Pancreas (tissue), 10 donors: ENCODE results near the gene DDX21. TPM values are rescaled to one million over a fixed set of nuclear protein-coding genes. Genes with fewer than 3 reads are reported as not detected.
A peak's percentile ranks its signal among the peaks of the same experiment; 100 is the strongest.

Source experiments
- ATAC-seq, 4 donors: fragments of 200-7000 bp; cut with Tn5 transposase; one replicate each; pipeline versions ENCODE4 v1.8.0 to v1.9.1; 2020; ENCODE audit warnings: mild to moderate bottlenecking in 4 of 4, moderate library complexity in 4 of 4
- DNase-seq, 6 donors: peaks; one replicate each; pipeline ENCODE4 v3.0.0-alpha.2; 2020
- FAIRE-seq: peaks from 2 replicates; lab custom pipeline; 2012; peaks lifted over from hg19 to GRCh38; lab: Jason Lieb, UNC
- H3K27ac ChIP-seq, 4 donors: fragments of 200-600 bp; sonication (generic); 1 replicate in 3 of 4; 2 replicates in 1 of 4; pipeline versions ENCODE4 v1.5.0 to v1.8.0; 2020
- H3K27me3 ChIP-seq, 4 donors: fragments of 200-600 bp; one replicate each; pipeline ENCODE4 v1.8.0; 2021
- H3K36me3 ChIP-seq, 3 donors: fragments of 200-600 bp; sonication (generic) in 1 of 3; one replicate each; pipeline versions ENCODE4 v1.5.0 to v1.8.0; 2020 to 2021
- H3K4me1 ChIP-seq, 3 donors: fragments of 200-600 bp; one replicate each; pipeline ENCODE4 v1.8.0; 2021
- H3K4me3 ChIP-seq, 4 donors: fragments of 200-600 bp; sonication (generic) in 2 of 4; one replicate each; pipeline versions ENCODE4 v1.5.0 to v1.8.0; 2020 to 2021
- H3K9me3 ChIP-seq, 4 donors: fragments of 200-600 bp; one replicate each; pipeline ENCODE4 v1.8.0; 2021
- CTCF ChIP-seq, 4 donors: fragments of 200-600 bp; sonication (generic) in 3 of 4; IDR thresholded peaks; one replicate each; pipeline versions ENCODE4 v1.5.0 to v1.8.0; 2021; ENCODE audit warnings: antibody characterized with exemption in 4 of 4
- WGBS, 2 donors: extraction: QIAGEN DNeasy Blood & Tissue Kit; methylation state at CpG; one replicate each; pipeline ENCODE4 v1.1.7; 2013; 5-methylcytosine and 5-hydroxymethylcytosine counted together
- intact Hi-C, 3 donors: fragments of 100-400 bp; cut with DNase I; formaldehyde crosslinking; loops; one replicate each; pipeline versions ENCODE4 v1.11.1 to v1.14.2; 2022
- polyA plus RNA-seq, 2 donors: library from polyadenylated mRNA; stranded (reverse); fragments of 200-250 nt; gene quantifications; one replicate each; pipeline ENCODE4 v1.2.3, GENCODE V29; 2013
- total RNA-seq, 6 donors: library from RNA; stranded (reverse); fragmentation: NEBNext Ultra II Directional in 4 of 6; extraction: Animal tissue kit (Norgen Biotek cat#: 25700) in 4 of 6; gene quantifications; one replicate each; pipeline versions ENCODE4 v1.2.1 to v1.2.4, GENCODE V29; 2021 to 2023
- donor health status: healthy with polysubstance abuse.
- donor health status: DM: no; HTN: no; CAD: no; lungs with moderate emphysema.
- donor health status: DM: no; HTN: no; CAD: no.
- donor health status: control.
- donor health status: control.
- donor health status: Bipolar disorder and iron deficiency.
- donor health status: DM: yes; HTN: yes; CAD: no.
- donor health status: DM: no; HTN: no; CAD: no.
- donor health status: DM: no; HTN: no; CAD: no.
- donor health status: DM: yes; HTN: yes; CAD: no.

The DDX21 gene
- total and polyA plus RNA-seq, 8 donors, result 11.1 to 43.3 (median 23.2) TPM

- intact Hi-C loops, result no loop called here
- FAIRE-seq (no peak), ATAC-seq (no peak), DNase-seq (no peak)
- H3K27ac ChIP-seq, result no peak overlapping the region
- H3K36me3 ChIP-seq, result peaks cover 0 to 27% (median 10%) of the 10 kb centered on the region in 3 donors
- 95 to 100% methylated on average over 1 of the region's 1 CpG for WGBS, 2 donors
- H3K27me3 ChIP-seq, result no peaks in the 10 kb centered on the region
- no peak overlapping the region for H3K4me3 ChIP-seq
- no peaks in the 10 kb centered on the region for H3K9me3 ChIP-seq
- no peaks in the 10 kb centered on the region for H3K4me1 ChIP-seq
- no peak for TF ChIP-seq CTCF (IDR thresholded peaks at IDR 0.05)
Measured at GRCh38 chr10:69014171-69014570, 58.2 kb downstream of the DDX21 start.

GRCh38 chr10:69018613-69019012 lies 62.6 kb downstream of the DDX21 start:
- WGBS, 2 donors, result 70 to 71% methylated on average over 3 of the region's 3 CpGs
- DNase-seq (no peak), ATAC-seq (no peak), FAIRE-seq (no peak)
- Histone ChIP-seq H3K27me3 (no peaks in the 10 kb centered on the region), H3K27ac (no peak overlapping the region), H3K4me3 (no peak overlapping the region), H3K9me3 (no peaks in the 10 kb centered on the region), H3K4me1 (no peaks in the 10 kb centered on the region), H3K36me3 (peaks cover 0 to 15% (median 10%) of the 10 kb centered on the region in 3 donors)
- intact Hi-C loops, result no loop called here
- no peak for TF ChIP-seq CTCF (IDR thresholded peaks at IDR 0.05)

- ATAC-seq, result no peak
- no peaks in the 10 kb centered on the region for H3K27me3 ChIP-seq
- WGBS, 2 donors, result 97 to 98% methylated on average over 19 of the region's 19 CpGs
- no peak overlapping the region for H3K4me3 ChIP-seq
- H3K27ac ChIP-seq, result no peak overlapping the region
- no peaks in the 10 kb centered on the region for H3K4me1 ChIP-seq
- DNase-seq, result no peak
- H3K9me3 ChIP-seq, result no peaks in the 10 kb centered on the region
- intact Hi-C loops, result no loop called here
- no peaks in the 10 kb centered on the region for H3K36me3 ChIP-seq
- no peak for TF ChIP-seq CTCF (IDR thresholded peaks at IDR 0.05)
- no peak for FAIRE-seq
Measured at GRCh38 chr10:69022611-69023010, 66.6 kb downstream of the DDX21 start.

- no peak for ATAC-seq
- Histone ChIP-seq H3K4me1 (no peaks in the 10 kb centered on the region), H3K9me3 (no peaks in the 10 kb centered on the region), H3K27ac (no peak overlapping the region), H3K27me3 (no peaks in the 10 kb centered on the region), H3K36me3 (no peaks in the 10 kb centered on the region), H3K4me3 (no peak overlapping the region)
- intact Hi-C loops, result no loop called here
- DNase-seq, result no peak
- no peak for FAIRE-seq
- 66 to 67% methylated on average over 4 of the region's 4 CpGs for WGBS, 2 donors
- TF ChIP-seq CTCF (IDR thresholded peaks at IDR 0.05), result no peak
Measured at GRCh38 chr10:69025370-69025896, 69.5 kb downstream of the DDX21 start.

- no peak for TF ChIP-seq CTCF (IDR thresholded peaks at IDR 0.05)
- 70 to 82% methylated on average over 4 of the region's 4 CpGs for WGBS, 2 donors
- DNase-seq (peak in 1 of 6 donors; percentile 5), FAIRE-seq (no peak), ATAC-seq (no peak)
- Histone ChIP-seq H3K4me1 (no peaks in the 10 kb centered on the region), H3K4me3 (no peak overlapping the region), H3K9me3 (no peaks in the 10 kb centered on the region), H3K27ac (no peak overlapping the region), H3K36me3 (no peaks in the 10 kb centered on the region), H3K27me3 (no peaks in the 10 kb centered on the region)
- intact Hi-C loops, result no loop called here
Measured at GRCh38 chr10:69033256-69033655, 77.3 kb downstream of the DDX21 start.

Other genes starting within 250 kb of the DDX21 start
- gene CCAR1, start 234.9 kb upstream of the DDX21 start, total RNA-seq, result 10 to 100 TPM; 12.1 to 29.0 (median 20.9) TPM
- 10 to 100 TPM; 31.1 to 47.7 TPM for gene CCAR1, start 234.9 kb upstream of the DDX21 start, polyA plus RNA-seq
- gene STOX1, start 128.6 kb upstream of the DDX21 start, total RNA-seq, result 1 to 10 TPM in 5 of 6 donors, under 1 TPM in 1; 0.73 to 1.8 (median 1.1) TPM
- gene STOX1, start 128.6 kb upstream of the DDX21 start, polyA plus RNA-seq, result 1 to 10 TPM in 1 of 2 donors, under 1 TPM in 1; 0.99 to 1.3 TPM
- 10 to 100 TPM; 14.3 to 27.9 (median 18.8) TPM for gene DDX50, start 54.9 kb upstream of the DDX21 start, total RNA-seq
- 10 to 100 TPM in 1 of 2 donors, 1 to 10 TPM in 1; 9.1 to 18.2 TPM for gene DDX50, start 54.9 kb upstream of the DDX21 start, polyA plus RNA-seq
- gene KIFBP, start 32.6 kb downstream of the DDX21 start, total RNA-seq, result 10 to 100 TPM in 1 of 6 donors, 1 to 10 TPM in 5; 5.5 to 10.9 (median 6.5) TPM
- gene KIFBP, start 32.6 kb downstream of the DDX21 start, polyA plus RNA-seq, result 10 to 100 TPM in 1 of 2 donors, 1 to 10 TPM in 1; 6.7 to 16.4 TPM
- gene SRGN, start 131.9 kb downstream of the DDX21 start, total RNA-seq, result 10 to 100 TPM in 3 of 6 donors, 1 to 10 TPM in 3; 4.1 to 40.0 (median 14.1) TPM
- gene SRGN, start 131.9 kb downstream of the DDX21 start, polyA plus RNA-seq, result 10 to 100 TPM in 1 of 2 donors, 1 to 10 TPM in 1; 5.9 to 13.2 TPM
- 10 to 100 TPM; 14.5 to 26.1 (median 18.8) TPM for gene VPS26A, start 168.0 kb downstream of the DDX21 start, total RNA-seq
- gene VPS26A, start 168.0 kb downstream of the DDX21 start, polyA plus RNA-seq, result 10 to 100 TPM in 1 of 2 donors, 1 to 10 TPM in 1; 7.0 to 14.0 TPM
- gene SUPV3L1, start 224.1 kb downstream of the DDX21 start, total RNA-seq, result 10 to 100 TPM in 5 of 6 donors, 1 to 10 TPM in 1; 8.6 to 18.0 (median 12.5) TPM
- gene SUPV3L1, start 224.1 kb downstream of the DDX21 start, polyA plus RNA-seq, result 10 to 100 TPM; 52.0 to 78.1 TPM